SU-DHL-6 (cell line): ENCODE data around the gene APOM.

Experiments
- H2AFZ ChIP-seq: fragments of 200-600 bp; sonication (generic); 2 replicates; pipeline ENCODE4 v1.6.1; 2014; ENCODE audit warnings: low read depth, mild to moderate bottlenecking, moderate library complexity, mixed read lengths, antibody characterized with exemption, low read length; ENCODE audit not compliant: severe bottlenecking
- H3F3A ChIP-seq: fragments of 200-600 bp; shearing (Covaris generic); 2 replicates; pipeline ENCODE4 v1.6.0; 2016; ENCODE audit warnings: antibody characterized with exemption, mild to moderate bottlenecking; ENCODE audit not compliant: insufficient read depth
- H3K27ac ChIP-seq: fragments of 200-600 bp; sonication (generic); 2 replicates; pipeline ENCODE4 v1.5.1; 2016; ENCODE audit warnings: low read depth, mild to moderate bottlenecking, low read length, moderate library complexity, mixed read lengths
- H3K27me3 ChIP-seq: fragments of 200-600 bp; sonication (generic), shearing (Covaris generic); 2 replicates; pipeline ENCODE4 v1.6.0; 2014; ENCODE audit warnings: mild to moderate bottlenecking, low read length
- H3K36me3 ChIP-seq: fragments of 200-600 bp; sonication (generic); 2 replicates; pipeline ENCODE4 v1.6.1; 2014; ENCODE audit warnings: mild to moderate bottlenecking, low read length, mixed read lengths
- H3K4me2 ChIP-seq: fragments of 300-600, 200-600 bp; shearing (Covaris generic), sonication (generic); 2 replicates; pipeline ENCODE4 v1.6.0; 2014; ENCODE audit warnings: low read length, low read depth, mild to moderate bottlenecking; ENCODE audit not compliant: poor library complexity, severe bottlenecking
- H3K4me3 ChIP-seq: fragments of 200-600 bp; sonication (generic); 2 replicates; pipeline ENCODE4 v1.5.1; 2014; ENCODE audit warnings: antibody characterized with exemption, low read length, mild to moderate bottlenecking, mixed read lengths; ENCODE audit not compliant: insufficient read depth, poor library complexity, severe bottlenecking
- H3K79me2 ChIP-seq: fragments of 200-600 bp; sonication (generic); 2 replicates; pipeline ENCODE4 v1.6.1; 2014; ENCODE audit warnings: mild to moderate bottlenecking, low read length, moderate library complexity; ENCODE audit not compliant: insufficient read depth
- H3K9ac ChIP-seq: fragments of 200-600 bp; sonication (generic); 2 replicates; pipeline ENCODE4 v1.7.0; 2014; ENCODE audit warnings: mild to moderate bottlenecking, low read length
- H3K9me2 ChIP-seq: fragments of 200-600 bp; sonication (generic); replicated peaks from 2 replicates; pipeline ENCODE4 v1.6.1; 2014; ENCODE audit warnings: low read length; ENCODE audit not compliant: insufficient read depth
- H3K9me3 ChIP-seq: fragments of 200-600 bp; sonication (generic); 2 replicates; pipeline ENCODE4 v1.6.1; 2014; ENCODE audit warnings: low read length, mixed read lengths; ENCODE audit not compliant: insufficient read depth
- H4K20me1 ChIP-seq: fragments of 200-600 bp; sonication (generic); 2 replicates; pipeline ENCODE4 v1.6.1; 2014; ENCODE audit warnings: low read depth, mild to moderate bottlenecking, antibody characterized with exemption, low read length, moderate library complexity, mixed read lengths
- EZH2phosphoT487 ChIP-seq: fragments of 200-600 bp; sonication (generic), shearing (Covaris generic); conservative IDR thresholded peaks from 2 replicates; pipeline ENCODE4 v1.6.1; 2018; ENCODE audit warnings: mild to moderate bottlenecking, antibody characterized with exemption, low read length, moderate library complexity, mixed read lengths
- TF ChIP-seq, protein P1 (sequence below): fragments of 200-600 bp; sonication (generic); IDR thresholded peaks from one replicate; pipeline ENCODE4 v1.5.1; 2017; ENCODE audit warnings: antibody characterized with exemption, mild to moderate bottlenecking, low read length, moderate library complexity; ENCODE audit not compliant: insufficient read depth, poor library complexity, severe bottlenecking

APOM gene

DNA sequence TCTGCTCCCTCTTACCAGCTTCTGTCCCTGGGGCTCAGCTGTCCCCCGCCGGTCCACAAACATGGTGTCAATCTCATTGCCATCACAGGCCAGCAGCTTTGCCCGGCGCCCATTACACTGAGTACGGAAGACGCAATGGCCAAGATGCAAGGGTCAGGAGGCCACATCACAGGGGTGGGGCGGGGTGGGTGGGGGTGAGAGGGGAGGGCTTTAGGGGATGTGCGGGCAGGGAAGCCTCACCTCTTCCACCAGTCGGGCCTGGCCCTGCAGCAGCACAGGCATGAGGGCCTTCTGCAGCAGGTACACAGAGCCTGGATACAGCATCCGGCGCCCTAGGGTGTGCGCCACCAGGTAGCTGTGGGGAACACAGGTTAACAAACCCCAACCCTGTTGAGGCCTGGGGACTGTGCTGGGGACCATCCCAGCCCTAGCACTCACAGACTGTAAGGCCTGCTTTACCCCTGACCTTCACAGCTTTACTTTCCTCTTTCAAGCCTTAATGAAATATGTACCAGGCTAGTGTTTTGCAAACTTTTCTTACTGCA is 35.9 kb downstream of the APOM start:
- H3K4me3 ChIP-seq = no peak overlapping the region
- H3F3A ChIP-seq = no peaks in the 10 kb centered on the region
- no peak overlapping the region for H3K4me2 ChIP-seq
- H3K79me2 ChIP-seq = no peaks in the 10 kb centered on the region
- H3K36me3 ChIP-seq = peaks cover 5% of the 10 kb centered on the region; the same call in 1 of the 2 replicates
- no peaks in the 10 kb centered on the region for H4K20me1 ChIP-seq
- no peak overlapping the region for H3K27ac ChIP-seq
- no peaks in the 10 kb centered on the region for H3K27me3 ChIP-seq
- H3K9me2 ChIP-seq = no peaks in the 10 kb centered on the region
- H2AFZ ChIP-seq = no peak overlapping the region
- no peaks in the 10 kb centered on the region for H3K9me3 ChIP-seq
- TF ChIP-seq, protein P1, sequence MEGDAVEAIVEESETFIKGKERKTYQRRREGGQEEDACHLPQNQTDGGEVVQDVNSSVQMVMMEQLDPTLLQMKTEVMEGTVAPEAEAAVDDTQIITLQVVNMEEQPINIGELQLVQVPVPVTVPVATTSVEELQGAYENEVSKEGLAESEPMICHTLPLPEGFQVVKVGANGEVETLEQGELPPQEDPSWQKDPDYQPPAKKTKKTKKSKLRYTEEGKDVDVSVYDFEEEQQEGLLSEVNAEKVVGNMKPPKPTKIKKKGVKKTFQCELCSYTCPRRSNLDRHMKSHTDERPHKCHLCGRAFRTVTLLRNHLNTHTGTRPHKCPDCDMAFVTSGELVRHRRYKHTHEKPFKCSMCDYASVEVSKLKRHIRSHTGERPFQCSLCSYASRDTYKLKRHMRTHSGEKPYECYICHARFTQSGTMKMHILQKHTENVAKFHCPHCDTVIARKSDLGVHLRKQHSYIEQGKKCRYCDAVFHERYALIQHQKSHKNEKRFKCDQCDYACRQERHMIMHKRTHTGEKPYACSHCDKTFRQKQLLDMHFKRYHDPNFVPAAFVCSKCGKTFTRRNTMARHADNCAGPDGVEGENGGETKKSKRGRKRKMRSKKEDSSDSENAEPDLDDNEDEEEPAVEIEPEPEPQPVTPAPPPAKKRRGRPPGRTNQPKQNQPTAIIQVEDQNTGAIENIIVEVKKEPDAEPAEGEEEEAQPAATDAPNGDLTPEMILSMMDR = no peak
- no peak for TF ChIP-seq EZH2phosphoT487
- H3K9ac ChIP-seq = no peak overlapping the region

DNA sequence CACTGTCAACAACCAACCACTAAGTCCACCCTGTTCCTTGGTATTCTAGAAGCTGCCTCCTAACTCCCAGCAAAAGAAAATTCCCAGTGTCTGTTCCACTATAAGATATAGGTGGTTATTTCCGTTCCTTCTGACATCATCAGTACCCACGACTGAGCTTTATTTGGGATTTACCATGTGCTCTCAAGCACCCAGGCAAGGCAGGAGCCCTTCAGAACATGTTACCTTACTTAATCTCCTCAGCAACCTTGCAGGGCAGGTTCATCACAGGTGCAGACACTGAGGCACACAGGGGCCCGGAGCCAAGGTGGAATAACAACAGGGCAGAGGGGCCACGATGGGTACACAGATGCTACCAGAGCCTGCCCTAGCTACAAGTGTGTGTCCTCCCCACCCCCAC is 36.7 kb downstream of the APOM start:
- H3K27ac ChIP-seq = no peak overlapping the region
- H3K4me3 ChIP-seq = no peak overlapping the region
- no peaks in the 10 kb centered on the region for H4K20me1 ChIP-seq
- H3K4me2 ChIP-seq = no peak overlapping the region
- H3F3A ChIP-seq = no peaks in the 10 kb centered on the region
- TF ChIP-seq EZH2phosphoT487 = no peak
- TF ChIP-seq, protein P1 = no peak
- H3K79me2 ChIP-seq = no peaks in the 10 kb centered on the region
- no peaks in the 10 kb centered on the region for H3K9me3 ChIP-seq
- no peak overlapping the region for H3K9ac ChIP-seq
- no peak overlapping the region for H2AFZ ChIP-seq
- no peaks in the 10 kb centered on the region for H3K9me2 ChIP-seq
- peaks cover 5% of the 10 kb centered on the region; the same call in 1 of the 2 replicates for H3K36me3 ChIP-seq
- H3K27me3 ChIP-seq = no peaks in the 10 kb centered on the region

DNA sequence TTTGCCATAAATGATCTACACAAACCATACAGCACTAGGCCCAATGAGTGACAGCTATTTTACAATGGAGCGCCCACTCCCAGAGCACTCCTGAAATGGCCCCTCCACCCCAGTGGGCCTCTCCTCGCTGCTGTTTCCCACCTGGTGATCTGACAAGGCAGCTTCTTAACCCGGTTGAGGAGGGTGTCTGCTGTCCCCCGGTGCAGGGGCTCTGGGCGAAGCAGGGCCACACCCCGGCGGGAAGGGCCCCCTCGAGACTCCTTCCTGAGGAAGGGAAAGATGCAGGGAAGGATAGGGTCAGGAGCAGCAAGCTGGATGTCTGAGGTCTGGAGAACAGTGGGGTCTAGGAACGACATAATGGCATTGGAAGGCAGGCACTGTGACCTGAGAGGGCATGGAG is 37.2 kb downstream of the APOM start:
- Histone ChIP-seq H2AFZ (no peak overlapping the region), H4K20me1 (no peaks in the 10 kb centered on the region), H3K27me3 (no peaks in the 10 kb centered on the region), H3K79me2 (no peaks in the 10 kb centered on the region), H3K9me2 (no peaks in the 10 kb centered on the region), H3K9ac (no peak overlapping the region), H3K4me2 (no peak overlapping the region), H3K27ac (no peak overlapping the region), H3K4me3 (no peak overlapping the region), H3K36me3 (peaks cover 5% of the 10 kb centered on the region; the same call in 1 of the 2 replicates), H3K9me3 (no peaks in the 10 kb centered on the region), H3F3A (0 out of 2 replicates have a peak, but pooled peaks cover 3% of the 10 kb centered on the region)
- TF ChIP-seq, protein P1 = no peak
- no peak for TF ChIP-seq EZH2phosphoT487

DNA sequence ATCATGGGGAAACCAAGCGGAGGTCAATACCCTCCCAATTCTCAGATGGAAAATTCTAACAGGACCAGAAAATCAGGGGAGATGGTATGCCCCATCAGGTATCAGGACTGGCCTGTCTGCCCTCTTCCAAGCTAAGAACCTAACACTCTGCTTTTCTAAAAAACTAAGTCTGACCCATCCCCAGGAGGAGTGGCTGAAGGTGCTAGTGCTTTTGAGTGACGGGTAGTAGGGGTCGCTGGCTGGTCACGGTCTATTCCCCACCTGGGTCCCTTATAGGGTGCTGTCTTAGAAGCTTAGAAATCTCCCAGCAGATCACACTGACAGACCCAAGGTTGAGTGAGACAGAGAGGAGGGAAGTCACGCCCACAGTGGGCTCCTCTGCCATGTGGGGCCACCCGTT is 37.8 kb downstream of the APOM start:
- H3K4me3 ChIP-seq = no peak overlapping the region
- no peak overlapping the region for H2AFZ ChIP-seq
- H3K27me3 ChIP-seq = no peaks in the 10 kb centered on the region
- H3F3A ChIP-seq = 0 out of 2 replicates have a peak, but pooled peaks cover 7% of the 10 kb centered on the region
- H3K9me2 ChIP-seq = no peaks in the 10 kb centered on the region
- H3K79me2 ChIP-seq = no peaks in the 10 kb centered on the region
- H3K27ac ChIP-seq = no peak overlapping the region
- peaks cover 5% of the 10 kb centered on the region; the same call in 1 of the 2 replicates for H3K36me3 ChIP-seq
- H3K9me3 ChIP-seq = no peaks in the 10 kb centered on the region
- TF ChIP-seq EZH2phosphoT487 = no peak
- TF ChIP-seq, protein P1 = no peak
- H3K4me2 ChIP-seq = no peak overlapping the region
- no peaks in the 10 kb centered on the region for H4K20me1 ChIP-seq
- H3K9ac ChIP-seq = no peak overlapping the region
